HG02943 (cell line): ENCODE measurements around the gene AKIRIN1.
"Not testable (repeated sequence)": the region's sequence is repeated elsewhere in the genome, so short reads cannot be mapped to it uniquely, and the experiment has no call there.

Source experiments
- ATAC-seq: cut with Tn5 transposase; IDR thresholded peaks from one replicate; pipeline ENCODE4 v1.9.1; 2021; ENCODE audit warnings: mild to moderate bottlenecking, low read depth, moderate library complexity; ENCODE audit not compliant: unreplicated experiment

The AKIRIN1 gene

GRCh38 chr1:39036678-39037077 is 45.6 kb downstream of the AKIRIN1 start:
- ATAC-seq = no peak

DNA sequence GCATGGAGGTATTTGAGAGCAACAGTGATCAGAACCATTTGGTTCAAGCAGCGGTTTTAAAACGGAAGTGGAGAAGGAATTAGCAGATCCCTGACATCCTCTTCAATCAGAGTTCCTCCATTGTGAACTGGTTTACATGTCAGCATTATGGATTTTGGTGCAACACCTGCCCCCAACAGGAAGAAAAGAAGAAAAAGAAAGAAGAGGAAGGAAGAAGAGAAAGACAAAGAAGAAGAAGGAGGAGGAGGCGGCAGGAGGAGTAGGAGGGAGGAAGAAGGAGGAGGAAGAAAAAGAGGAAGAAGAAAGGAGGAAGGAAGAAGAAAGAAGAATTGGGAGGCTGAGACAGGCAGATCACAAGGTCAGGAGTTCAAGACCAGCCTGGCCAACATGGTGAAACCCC is 52.4 kb downstream of the AKIRIN1 start:
- ATAC-seq = no peak

DNA sequence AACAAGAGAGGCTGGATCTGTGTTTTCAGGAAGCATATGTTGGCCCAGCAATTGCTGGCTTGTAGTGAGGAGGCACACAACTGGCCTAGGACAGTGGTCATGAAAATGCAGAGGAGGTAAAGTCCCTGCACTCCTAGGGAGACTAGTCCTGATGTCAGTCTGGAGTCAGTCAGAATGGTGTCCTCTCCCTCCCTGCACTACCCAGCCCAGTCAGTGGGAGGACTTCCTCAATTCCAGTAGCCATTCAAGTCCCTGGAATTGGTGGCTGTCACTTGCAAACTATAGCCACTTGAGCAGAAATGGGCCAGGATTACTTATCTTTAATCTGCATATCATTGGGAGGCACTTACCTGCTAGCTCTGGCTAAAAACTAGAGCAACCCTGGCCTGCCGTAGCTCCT is 53.7 kb downstream of the AKIRIN1 start:
- ATAC-seq = no peak

- ATAC-seq = no peak
These were observed 54.2 kb downstream of the AKIRIN1 start for GRCh38 chr1:39045231-39045630.

DNA sequence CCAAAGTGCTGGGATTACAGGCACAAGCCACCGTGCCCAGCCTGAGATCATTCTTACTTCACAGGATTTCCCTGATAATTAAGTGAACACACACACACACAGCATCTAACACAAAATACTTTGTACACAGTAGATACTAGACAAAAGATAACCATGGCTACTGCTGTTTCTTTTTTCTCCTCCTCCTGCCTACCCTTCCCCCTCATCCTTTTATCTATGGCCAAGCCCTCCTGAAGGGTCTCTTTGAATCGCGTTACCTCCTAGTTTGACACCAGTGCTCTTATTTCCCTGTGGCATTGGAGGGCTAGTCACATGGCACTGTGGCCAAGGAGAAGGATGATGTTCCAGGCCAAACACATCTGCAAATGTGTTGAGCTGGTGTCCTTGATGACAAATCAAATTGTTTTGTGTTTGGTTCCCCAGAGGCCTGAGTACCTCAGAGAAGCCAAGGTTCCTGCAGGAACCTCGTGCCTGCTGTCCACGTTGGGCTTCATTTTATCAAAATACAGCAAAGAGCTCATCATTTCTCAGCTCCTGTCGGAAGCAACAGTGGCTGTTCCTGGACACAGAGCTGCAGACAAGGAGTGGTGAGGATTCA is 55.6 kb downstream of the AKIRIN1 start:
- no peak for ATAC-seq

- ATAC-seq = no peak
These were observed 56.5 kb downstream of the AKIRIN1 start for GRCh38 chr1:39047374-39048229.

DNA sequence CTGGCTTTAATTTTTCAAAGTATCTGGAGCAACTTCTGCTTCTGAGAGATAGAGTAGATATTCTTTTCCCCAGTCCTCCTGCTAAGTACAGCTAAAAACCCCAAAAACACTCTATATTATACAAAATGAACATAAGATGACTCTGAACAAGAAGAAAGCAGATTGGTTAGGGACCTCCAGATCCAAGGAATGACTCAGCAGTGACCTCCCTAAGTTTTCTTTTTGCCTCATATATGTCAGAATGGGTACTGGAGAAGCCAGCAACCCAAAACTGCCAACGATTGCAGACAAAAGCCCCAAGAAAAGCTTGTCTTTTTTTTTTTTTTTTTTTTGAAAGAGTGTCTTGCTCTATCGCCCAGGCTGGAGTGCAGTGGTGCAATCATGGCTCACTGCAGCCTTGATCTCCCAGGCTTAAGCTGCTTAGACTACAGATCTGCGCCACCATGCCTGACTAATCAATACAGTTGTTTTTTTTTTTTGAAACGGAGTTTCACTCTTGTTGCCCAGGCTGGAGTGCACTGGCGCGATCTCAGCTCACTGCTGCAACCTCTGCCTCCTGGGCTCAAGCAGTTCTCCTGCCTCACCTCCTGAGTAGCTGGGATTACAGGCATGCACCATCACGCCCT is 57.8 kb downstream of the AKIRIN1 start:
- no peak for ATAC-seq

GRCh38 chr1:39050001-39050400 is 58.9 kb downstream of the AKIRIN1 start:
- ATAC-seq = no peak

- ATAC-seq = not testable (repeated sequence)
These were observed 60.2 kb downstream of the AKIRIN1 start for GRCh38 chr1:39051193-39051850.

- no peak for ATAC-seq
These were observed 60.9 kb downstream of the AKIRIN1 start for GRCh38 chr1:39051956-39052355.

- not testable (repeated sequence) for ATAC-seq
These were observed 64.2 kb downstream of the AKIRIN1 start for GRCh38 chr1:39055213-39055710.
